Measurements from ENCODE around the gene ZNF217. TPM values are rescaled to one million over a fixed set of nuclear protein-coding genes. Genes with fewer than 3 reads are reported as not detected.
"Not testable (repeated sequence)": the region's sequence is repeated elsewhere in the genome, so short reads cannot be mapped to it uniquely, and the experiment has no call there.

ZNF217 gene
- total RNA-seq = 10 to 100 TPM; 11.8 to 18.7 (median 15.1) TPM

- TF ChIP-seq POLR2AphosphoS5 (IDR thresholded peaks at IDR 0.05) (peak; percentile 26), POLR2A (IDR thresholded peaks at IDR 0.05) (peak; percentile 10 to 52)
- peak within 1 kb of the TSS; percentile 60 to 90 for H3K4me3 ChIP-seq
- peak within 1 kb of the TSS; percentile 88 to 100 (median 98) for H3K27ac ChIP-seq
- H3K9me3 ChIP-seq, H3K27me3 ChIP-seq, H3K36me3 ChIP-seq: not testable (repeated sequence)
- peak; percentile 65 for ATAC-seq
- WGBS, 2 donors (ENCODE audit: low coverage in 1 of 2) = no CpG with 5 or more reads among the region's 66 CpGs
- peaks cover 0 to 55% (median 13%) of the 10 kb centered on the region in 3 donors for H3K4me1 ChIP-seq
These were observed at the start of gene ZNF217 for GRCh38 chr20:53593466-53594007. TSS of gene ZNF217 (minus strand) at chr20:53593839. CDS start at chr20:53582826, 11,013 bp downstream.

GRCh38 chr20:53643031-53643832 lies 49.6 kb upstream of the ZNF217 start:
- TF ChIP-seq POLR2AphosphoS5 (IDR thresholded peaks at IDR 0.05) (peak; percentile 9), CTCF (IDR thresholded peaks at IDR 0.05) (no peak)
- H3K27me3 ChIP-seq = no peaks in the 10 kb centered on the region
- ATAC-seq = peak; percentile 62
- peak overlapping the region in 3 of 4 donors; percentile 21 to 55 (median 45) for H3K27ac ChIP-seq
- no peaks in the 10 kb centered on the region for H3K36me3 ChIP-seq
- peaks cover 0 to 16% (median 6%) of the 10 kb centered on the region in 3 donors for H3K4me1 ChIP-seq
- 36 to 52% methylated on average over 12 of the region's 12 CpGs for WGBS, 2 donors (ENCODE audit: low coverage in 1 of 2)
- H3K9me3 ChIP-seq = no peaks in the 10 kb centered on the region
- no peak overlapping the region for H3K4me3 ChIP-seq

- H3K27ac ChIP-seq = peak overlapping the region in 3 of 4 donors; percentile 21 to 55 (median 45)
These were observed 48.8 kb upstream of the ZNF217 start for GRCh38 chr20:53642196-53643030.

GRCh38 chr20:53639647-53640440 lies 46.2 kb upstream of the ZNF217 start:
- H3K27ac ChIP-seq = no peak overlapping the region
- ATAC-seq = no peak
- H3K36me3 ChIP-seq = no peaks in the 10 kb centered on the region
- no peaks in the 10 kb centered on the region for H3K9me3 ChIP-seq
- no peak overlapping the region for H3K4me3 ChIP-seq
- no peaks in the 10 kb centered on the region for H3K27me3 ChIP-seq
- peaks cover 0 to 16% (median 6%) of the 10 kb centered on the region in 3 donors for H3K4me1 ChIP-seq
- 89% methylated on average over 6 of the region's 6 CpGs for WGBS, 2 donors (ENCODE audit: low coverage in 1 of 2)
- TF ChIP-seq EP300 (IDR thresholded peaks at IDR 0.05) (no peak), CTCF (IDR thresholded peaks at IDR 0.05) (no peak)

More at GRCh38 chr20:53642196-53643030, 48.8 kb upstream of the ZNF217 start:
- TF ChIP-seq EP300 (IDR thresholded peaks at IDR 0.05) (no peak), CTCF (IDR thresholded peaks at IDR 0.05) (no peak), POLR2A (IDR thresholded peaks at IDR 0.05) (no peak), POLR2AphosphoS5 (IDR thresholded peaks at IDR 0.05) (no peak)
- Histone ChIP-seq H3K4me1 (peaks cover 0 to 16% (median 6%) of the 10 kb centered on the region in 3 donors), H3K36me3 (no peaks in the 10 kb centered on the region), H3K4me3 (no peak overlapping the region), H3K27me3 (no peaks in the 10 kb centered on the region), H3K9me3 (no peaks in the 10 kb centered on the region)
- ATAC-seq = peak; percentile 79
- 24 to 55% methylated on average over 4 to 15 of the region's 17 CpGs for WGBS, 2 donors (ENCODE audit: low coverage in 1 of 2)

Measured in gastroesophageal sphincter (tissue), 4 donors.